Fibroblast of skin of left biceps (primary cell): Measurements from ENCODE around the gene LMLN.
"Not testable (repeated sequence)": the region's sequence is repeated elsewhere in the genome, so short reads cannot be mapped to it uniquely, and the experiment has no call there.

Source experiments
- DNase-seq, 2 experiments: peaks; one replicate each; pipeline ENCODE4 v3.0.0-alpha.2; 2013; ENCODE audit warnings: low read depth in 2 of 2

LMLN gene

GRCh38 chr3:197955892-197956477 is 4.0 kb upstream of the LMLN start:
- no peak for DNase-seq

DNA sequence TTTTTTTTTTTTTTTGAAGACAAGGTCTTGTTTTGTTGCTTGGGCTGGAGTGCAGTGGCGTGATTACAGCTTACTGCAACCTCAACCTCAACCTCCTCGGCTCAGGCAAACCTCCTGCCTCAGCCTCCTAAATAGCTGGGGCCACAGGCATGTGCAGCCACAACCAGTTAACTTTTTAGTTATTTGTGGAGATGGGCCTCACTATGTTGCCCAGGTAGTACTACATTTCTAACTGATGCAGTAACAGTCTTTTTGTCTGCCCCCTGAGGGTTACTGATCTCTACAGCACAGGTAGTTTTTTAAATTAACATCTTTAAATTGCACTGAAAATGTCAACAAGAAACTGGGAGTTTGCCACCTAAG is 3.4 kb upstream of the LMLN start:
- no peak for DNase-seq

GRCh38 chr3:197957790-197958133 is 2.3 kb upstream of the LMLN start:
- no peak for DNase-seq

DNA sequence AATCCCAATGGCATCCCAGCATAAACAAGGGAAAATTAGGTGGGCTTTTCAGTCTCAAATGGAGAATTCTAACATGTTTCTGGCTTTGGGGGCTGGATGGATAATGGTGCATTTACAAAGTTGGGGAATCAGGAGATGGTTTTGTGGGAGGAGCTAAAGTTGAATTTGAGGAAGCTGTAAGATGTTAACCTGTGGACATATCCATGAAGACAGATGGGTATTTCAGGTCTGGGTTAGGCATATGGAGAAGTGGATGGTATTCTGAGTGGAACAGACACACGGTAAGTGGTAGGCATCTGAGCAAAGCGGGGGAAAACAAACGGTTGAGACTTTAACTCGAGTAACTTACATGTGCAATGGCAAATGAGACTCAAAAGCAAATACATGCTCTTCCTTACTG is 1.7 kb upstream of the LMLN start:
- DNase-seq: no peak

DNA sequence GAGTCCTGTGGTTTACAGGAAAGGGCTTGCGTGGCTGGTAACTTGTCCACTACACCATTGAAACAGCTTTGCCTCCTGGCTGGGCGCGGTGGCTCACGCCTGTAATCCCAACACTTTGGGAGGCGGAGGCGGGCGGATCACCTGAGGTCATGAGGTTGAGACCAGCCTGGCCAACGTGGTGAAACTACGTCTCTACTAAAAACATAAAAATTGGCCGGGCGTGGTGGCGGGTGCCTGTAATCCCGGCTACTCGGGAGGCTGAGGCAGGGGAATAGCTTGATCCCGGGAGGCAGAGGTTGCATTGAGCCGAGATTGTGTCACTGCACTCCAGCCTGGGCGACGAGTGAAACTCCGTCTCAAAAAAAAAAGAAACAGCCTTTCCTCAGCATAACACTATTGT is 1.2 kb upstream of the LMLN start:
- not testable (repeated sequence) for DNase-seq

DNA sequence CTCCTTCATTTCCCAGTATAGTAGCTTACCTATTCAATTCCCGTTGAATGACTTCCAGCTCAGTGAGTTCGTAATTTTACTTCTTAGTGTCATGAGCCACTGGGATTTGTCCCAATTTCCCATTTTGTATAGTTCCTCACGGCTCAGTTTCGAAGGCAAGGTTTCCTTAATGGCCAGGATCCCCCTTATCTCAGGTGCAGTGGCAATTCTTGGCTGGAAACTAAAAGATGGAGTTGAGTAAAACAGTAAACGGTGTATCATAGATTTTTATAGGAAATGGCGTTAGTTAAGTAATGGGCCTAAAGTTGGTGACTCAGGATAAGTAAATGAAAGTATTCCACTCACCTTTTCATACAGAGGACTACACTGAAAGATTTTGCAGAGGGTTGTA is 522 bp upstream of the LMLN start:
- no peak for DNase-seq

DNA sequence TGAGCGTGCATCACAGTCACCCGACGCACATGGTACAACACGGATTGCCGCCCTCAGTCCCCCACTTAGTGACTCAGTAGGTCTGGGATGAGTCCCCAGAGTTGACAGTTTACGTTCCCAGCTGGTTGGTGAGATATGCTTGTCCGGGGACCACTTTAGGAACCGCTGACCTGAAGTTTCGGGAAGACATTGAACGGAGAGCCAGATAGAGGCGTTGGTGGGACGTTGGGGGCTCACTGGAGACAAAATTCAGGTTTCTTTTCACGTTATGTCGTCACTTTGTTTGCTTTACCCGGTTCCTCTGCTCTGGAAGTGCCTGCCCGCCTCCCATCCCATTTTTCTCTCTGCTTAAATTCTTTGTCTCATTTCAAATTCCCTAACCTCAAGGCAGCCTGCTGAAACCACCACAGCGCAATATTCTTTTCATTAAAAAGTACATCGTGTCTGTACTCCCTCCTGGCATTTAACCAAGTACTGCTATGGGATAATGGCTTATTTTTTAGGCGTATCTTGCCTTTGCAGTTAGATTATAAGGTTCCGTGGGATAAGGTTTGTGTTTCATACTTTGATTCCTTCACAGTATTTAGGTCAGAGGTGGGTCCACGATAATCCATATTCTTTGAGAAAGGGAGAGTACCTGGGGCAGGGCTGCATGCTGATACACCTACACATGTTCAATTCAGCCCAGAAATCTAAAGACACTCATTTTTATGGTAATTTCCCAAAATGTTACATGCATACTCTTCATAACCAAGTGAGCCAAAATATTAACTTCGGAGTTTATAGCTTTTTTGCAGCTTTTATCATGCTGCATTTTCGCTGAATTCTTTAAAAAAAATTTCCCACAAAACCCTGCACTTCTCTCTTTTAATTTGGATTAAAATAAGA is 921 bp downstream of the LMLN start:
- no peak for DNase-seq

DNA sequence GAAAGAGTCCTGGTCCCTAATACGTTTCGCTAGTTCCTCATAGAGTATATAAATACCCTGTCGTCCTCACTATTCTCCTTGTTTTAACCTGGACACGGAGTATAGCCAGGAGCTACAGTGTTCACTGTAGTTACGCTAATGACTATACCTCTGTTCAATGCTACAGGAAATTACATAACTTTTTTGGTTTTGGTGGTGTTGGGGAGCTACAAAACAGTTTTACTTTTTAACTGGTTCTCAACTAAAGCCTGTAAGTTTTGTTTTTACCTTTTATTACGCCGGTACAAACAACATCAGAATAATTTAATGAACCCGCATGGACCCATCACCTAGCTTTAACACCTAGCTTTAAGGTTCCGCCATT is 1.5 kb downstream of the LMLN start:
- no peak for DNase-seq

DNA sequence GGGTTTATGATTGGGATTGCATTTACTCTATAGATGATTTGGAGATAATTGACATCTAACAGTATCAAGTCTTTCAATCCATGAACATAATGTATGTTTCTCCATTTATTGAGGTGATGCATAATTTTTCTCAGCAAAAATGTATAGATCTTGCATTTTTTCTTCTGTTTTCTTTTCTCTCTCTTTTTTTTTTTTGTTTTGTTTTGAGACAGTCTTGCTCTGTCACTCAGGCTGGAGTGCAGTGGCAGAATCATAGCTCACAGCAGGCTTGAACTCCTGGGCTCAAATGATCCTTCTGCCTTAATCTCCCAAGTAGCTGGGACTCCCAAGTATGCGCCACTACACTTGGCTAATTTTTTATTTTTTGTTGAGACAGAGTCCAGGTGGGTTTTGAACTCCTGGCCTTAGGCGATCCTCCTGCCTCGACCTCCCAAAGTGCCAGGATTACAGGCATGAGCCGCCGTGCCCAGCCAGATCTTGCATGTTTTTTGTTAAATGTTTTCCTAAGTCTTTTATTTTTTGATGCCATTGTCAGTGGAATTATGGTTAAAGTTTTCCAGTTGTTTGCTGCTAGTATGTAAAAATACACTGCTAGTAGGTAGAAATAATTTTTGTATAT is 3.1 kb downstream of the LMLN start:
- no peak for DNase-seq

- DNase-seq: not testable (repeated sequence)
Measured at GRCh38 chr3:197967337-197967989, 7.4 kb downstream of the LMLN start.

DNA sequence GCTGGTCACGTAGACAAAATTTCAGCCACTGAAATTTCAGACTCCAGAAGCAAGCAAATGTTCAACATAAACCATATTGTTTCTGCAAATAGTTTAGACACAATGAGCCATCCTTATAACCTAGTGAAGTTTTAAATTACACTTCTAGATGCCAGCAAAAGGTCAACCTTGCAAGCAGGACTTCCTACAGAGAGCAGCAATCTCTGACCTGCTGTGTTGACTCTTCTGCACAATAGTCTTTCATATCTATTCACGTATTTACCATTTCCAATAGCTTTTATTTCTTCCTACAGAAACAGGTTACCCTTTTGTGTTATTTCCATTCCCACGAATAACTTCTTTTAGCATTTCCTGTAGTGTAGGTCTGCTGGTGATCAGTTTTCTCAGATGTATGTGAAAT is 10.6 kb downstream of the LMLN start:
- no peak for DNase-seq

DNA sequence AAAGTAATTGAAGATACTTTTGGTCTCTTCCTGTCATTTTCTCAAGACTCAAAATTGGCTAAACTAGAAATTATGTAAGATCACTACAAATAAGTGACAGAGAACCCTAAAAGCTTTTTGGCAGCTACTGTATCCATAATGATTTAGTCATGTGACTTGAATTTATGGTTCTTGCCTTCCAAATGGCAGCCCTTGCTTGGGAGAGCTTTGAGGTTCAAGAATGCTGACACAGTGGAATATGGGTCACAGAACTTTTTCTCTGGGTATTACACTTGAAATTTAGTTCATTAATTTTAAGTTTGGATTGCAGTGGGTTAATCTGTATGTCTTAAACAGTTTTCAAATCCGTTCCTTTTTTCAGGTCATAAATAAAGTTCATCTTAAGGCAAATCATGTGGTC is 14.0 kb downstream of the LMLN start:
- no peak for DNase-seq

DNA sequence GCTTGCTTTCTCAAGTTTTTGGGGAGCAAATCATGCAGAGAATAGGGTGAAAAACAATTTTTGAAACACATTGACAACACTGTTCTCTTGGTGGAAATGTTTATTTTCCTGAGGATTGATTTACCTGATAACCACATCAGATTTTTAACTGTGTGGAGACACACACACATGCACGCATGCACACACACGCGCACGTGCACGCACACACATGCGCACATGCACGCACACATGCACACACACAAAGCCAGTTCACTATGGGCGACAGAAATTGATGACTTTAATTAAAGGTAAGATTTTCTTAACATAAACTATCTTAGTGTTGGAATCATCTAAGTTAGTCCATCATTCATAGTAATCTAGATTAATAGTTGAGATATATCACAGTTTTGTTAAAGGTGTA is 15.3 kb downstream of the LMLN start:
- no peak for DNase-seq

- no peak for DNase-seq
Measured at GRCh38 chr3:197983076-197983475, 23.1 kb downstream of the LMLN start.

GRCh38 chr3:197989651-197990050 is 29.6 kb downstream of the LMLN start:
- no peak for DNase-seq

DNA sequence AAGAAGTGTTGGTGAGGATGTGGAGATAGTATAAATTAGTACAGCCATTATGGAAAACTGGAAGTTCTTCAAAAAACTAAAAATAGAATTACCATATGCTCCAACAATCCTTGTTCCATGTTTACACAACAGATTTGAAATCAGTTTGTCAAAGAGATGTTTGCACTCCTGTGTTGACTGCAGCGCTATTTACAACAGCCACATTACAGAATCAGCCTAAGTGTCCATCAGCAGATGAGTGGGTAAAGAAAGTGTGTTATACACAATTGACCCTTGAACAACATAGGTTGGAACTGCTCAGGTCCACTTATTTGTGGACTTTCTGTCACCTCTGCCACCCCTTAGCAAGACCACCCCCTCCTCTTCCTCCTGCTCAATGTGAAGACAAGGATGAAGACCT is 34.7 kb downstream of the LMLN start:
- DNase-seq: no peak

- DNase-seq: no peak
Measured at GRCh38 chr3:197996855-197997254, 36.8 kb downstream of the LMLN start.

DNA sequence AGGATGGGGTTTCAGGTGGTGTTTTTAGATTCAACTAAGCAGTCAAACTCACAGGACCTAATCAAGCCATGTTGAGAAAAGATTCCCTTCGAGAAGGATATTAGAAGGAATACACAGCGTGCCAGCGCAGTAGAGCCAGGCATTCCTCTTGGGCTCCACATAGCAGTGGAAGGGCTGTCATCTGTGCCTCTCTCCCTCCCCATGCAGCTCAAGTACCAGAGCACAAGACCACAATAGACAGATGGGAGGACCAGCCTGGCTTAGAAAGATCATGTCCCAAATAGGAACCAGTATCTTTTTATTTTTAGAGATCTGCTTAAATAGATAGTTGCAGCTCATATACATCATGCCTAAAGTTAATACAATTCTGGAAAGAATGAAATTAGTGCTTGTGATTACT is 37.9 kb downstream of the LMLN start:
- no peak for DNase-seq

DNA sequence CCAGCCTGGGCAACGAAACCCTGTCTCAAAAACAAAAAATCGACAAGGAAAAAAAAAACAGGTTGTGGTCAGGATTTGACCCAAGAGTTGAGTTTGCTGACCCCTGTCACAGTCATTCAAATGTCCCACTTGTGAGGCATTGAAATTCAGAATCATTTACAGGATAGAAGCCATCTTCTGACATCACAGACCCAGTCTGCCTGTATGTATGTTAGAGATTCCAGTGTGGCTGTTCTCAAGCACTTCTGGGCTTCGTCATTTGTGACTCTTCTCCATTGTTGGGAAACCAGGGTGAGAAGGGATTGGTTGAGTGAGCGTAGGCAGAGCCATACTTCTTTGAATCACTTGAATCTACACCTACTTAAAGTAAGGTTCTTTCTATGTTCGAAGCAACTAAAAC is 57.1 kb downstream of the LMLN start:
- no peak for DNase-seq

GRCh38 chr3:198018416-198018815 is 58.4 kb downstream of the LMLN start:
- no peak for DNase-seq

GRCh38 chr3:198019115-198019514 is 59.1 kb downstream of the LMLN start:
- DNase-seq: no peak

DNA sequence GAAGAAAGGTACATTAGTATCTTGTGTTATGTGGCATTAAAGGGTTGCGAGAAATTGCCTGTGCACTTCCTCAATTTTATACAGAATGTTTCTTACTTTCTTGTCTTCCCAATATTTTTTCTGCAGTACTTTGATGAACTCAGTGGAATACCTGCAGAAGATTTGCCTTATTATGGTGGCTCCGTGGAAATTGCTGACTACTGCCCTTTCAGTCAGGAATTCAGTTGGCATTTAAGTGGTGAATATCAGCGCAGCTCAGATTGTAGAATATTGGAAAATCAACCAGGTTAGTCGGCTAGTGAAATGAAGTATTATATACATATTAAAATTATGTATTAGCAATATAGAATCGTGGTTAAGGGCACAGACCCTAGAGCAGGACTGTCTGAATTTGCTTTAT is 61.3 kb downstream of the LMLN start:
- DNase-seq: no peak

GRCh38 chr3:198022604-198023003 is 62.6 kb downstream of the LMLN start:
- no peak for DNase-seq
